Esophagus muscularis mucosa (tissue), 4 donors: ENCODE data around the gene DAPK2.

Source experiments
- CTCF ChIP-seq, 3 experiments: fragments of 200-600 bp in 2 of 3; fragments of 450-650 bp in 1 of 3; sonication (generic) in 2 of 3; IDR thresholded peaks; one replicate each; pipeline ENCODE4 v1.5.1; 2017 to 2019; ENCODE audit warnings: antibody characterized with exemption in 3 of 3, mild to moderate bottlenecking in 2 of 3, moderate library complexity in 1 of 3
- EP300 ChIP-seq: sonication (generic); formaldehyde crosslinking; IDR thresholded peaks from one replicate; pipeline ENCODE4 v1.6.1; 2017; ENCODE audit warnings: antibody characterized with exemption
- POLR2A ChIP-seq: fragments of 450-650 bp; IDR thresholded peaks from one replicate; pipeline ENCODE4 v1.6.1; 2017; ENCODE audit warnings: antibody characterized with exemption, moderate library complexity, mild to moderate bottlenecking, low read depth
- POLR2AphosphoS5 ChIP-seq, 2 donors: sonication (generic); formaldehyde crosslinking; IDR thresholded peaks; one replicate each; pipeline ENCODE4 v1.6.1; 2017; ENCODE audit warnings: antibody characterized with exemption in 2 of 2

GRCh38 chr15:63977119-63977518 is 69.2 kb downstream of the DAPK2 start:
- TF ChIP-seq POLR2A, result no peak
- TF ChIP-seq CTCF (IDR thresholded peaks at IDR 0.05), result no peak
- no peak for TF ChIP-seq POLR2AphosphoS5 (IDR thresholded peaks at IDR 0.05)
- TF ChIP-seq EP300, result no peak
